Kasumi-1 (cell line): ENCODE data around the gene PRIMA1.

Source experiments
- DNase-seq, 2 experiments: peaks; one replicate each; lab custom pipeline; 2025; lab: John Stamatoyannopoulos, UW

Gene PRIMA1

GRCh38 chr14:93731753-93732152 is 56.5 kb downstream of the PRIMA1 start:
- no peak for DNase-seq

- no peak for DNase-seq
Observed at GRCh38 chr14:93729993-93730392, 58.3 kb downstream of the PRIMA1 start.

- DNase-seq, result no peak
Observed at GRCh38 chr14:93728651-93729016, 59.7 kb downstream of the PRIMA1 start.

- no peak for DNase-seq
Observed at GRCh38 chr14:93727917-93728650, 60.2 kb downstream of the PRIMA1 start.

- DNase-seq, result no peak
Observed at GRCh38 chr14:93727039-93727740, 61.1 kb downstream of the PRIMA1 start.

- no peak for DNase-seq
Observed at GRCh38 chr14:93725993-93726392, 62.3 kb downstream of the PRIMA1 start.

- DNase-seq, result no peak
Observed at GRCh38 chr14:93725002-93725582, 63.2 kb downstream of the PRIMA1 start.

- DNase-seq, result no peak
Observed at GRCh38 chr14:93723001-93723400, 65.3 kb downstream of the PRIMA1 start.

- no peak for DNase-seq
Observed at GRCh38 chr14:93720981-93721483, 67.3 kb downstream of the PRIMA1 start.

GRCh38 chr14:93720076-93720815 is 68.0 kb downstream of the PRIMA1 start:
- no peak for DNase-seq

- DNase-seq, result no peak
Observed at GRCh38 chr14:93719256-93719655, 69.0 kb downstream of the PRIMA1 start.

- no peak for DNase-seq
Observed at GRCh38 chr14:93717668-93718320, 70.5 kb downstream of the PRIMA1 start.

- no peak for DNase-seq
Observed at GRCh38 chr14:93716746-93717667, 71.3 kb downstream of the PRIMA1 start.

- DNase-seq, result no peak
Observed at GRCh38 chr14:93716002-93716745, 72.1 kb downstream of the PRIMA1 start.

GRCh38 chr14:93715279-93715927 is 72.9 kb downstream of the PRIMA1 start:
- DNase-seq, result no peak

GRCh38 chr14:93714605-93715004 is 73.7 kb downstream of the PRIMA1 start:
- DNase-seq, result no peak

- DNase-seq, result no peak
Observed at GRCh38 chr14:93713726-93714405, 74.4 kb downstream of the PRIMA1 start.

GRCh38 chr14:93712838-93713724 is 75.2 kb downstream of the PRIMA1 start:
- DNase-seq, result no peak
